NCI-H748 (cell line): ENCODE results near the gene UBE2L5.
A peak's percentile ranks its signal among the peaks of the same experiment; 100 is the strongest.

Experiments
- DNase-seq: peaks from one replicate; lab custom pipeline; 2025; ENCODE audit not compliant: unreplicated experiment; lab: John Stamatoyannopoulos, UW

The UBE2L5 gene

DNA sequence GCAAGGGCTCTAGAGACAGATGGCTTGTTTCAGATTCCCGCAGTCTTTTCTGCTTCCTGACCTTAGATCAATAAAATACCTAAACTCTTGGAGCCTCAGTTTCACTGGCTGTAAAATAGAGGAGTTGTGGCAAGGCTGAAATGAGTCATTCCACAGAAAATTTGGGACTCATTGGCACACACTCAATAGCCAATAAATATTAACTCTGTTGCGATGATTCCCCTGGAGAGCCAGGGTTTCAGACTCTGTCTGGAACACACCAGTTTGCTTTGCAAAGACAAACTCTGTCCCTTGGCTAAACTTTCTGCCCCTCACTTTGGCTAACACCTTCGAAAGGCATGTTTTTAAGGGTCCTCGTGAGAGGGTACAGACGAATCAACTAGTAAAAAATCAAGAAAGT lies 18.1 kb upstream of the UBE2L5 start:
- no peak for DNase-seq

DNA sequence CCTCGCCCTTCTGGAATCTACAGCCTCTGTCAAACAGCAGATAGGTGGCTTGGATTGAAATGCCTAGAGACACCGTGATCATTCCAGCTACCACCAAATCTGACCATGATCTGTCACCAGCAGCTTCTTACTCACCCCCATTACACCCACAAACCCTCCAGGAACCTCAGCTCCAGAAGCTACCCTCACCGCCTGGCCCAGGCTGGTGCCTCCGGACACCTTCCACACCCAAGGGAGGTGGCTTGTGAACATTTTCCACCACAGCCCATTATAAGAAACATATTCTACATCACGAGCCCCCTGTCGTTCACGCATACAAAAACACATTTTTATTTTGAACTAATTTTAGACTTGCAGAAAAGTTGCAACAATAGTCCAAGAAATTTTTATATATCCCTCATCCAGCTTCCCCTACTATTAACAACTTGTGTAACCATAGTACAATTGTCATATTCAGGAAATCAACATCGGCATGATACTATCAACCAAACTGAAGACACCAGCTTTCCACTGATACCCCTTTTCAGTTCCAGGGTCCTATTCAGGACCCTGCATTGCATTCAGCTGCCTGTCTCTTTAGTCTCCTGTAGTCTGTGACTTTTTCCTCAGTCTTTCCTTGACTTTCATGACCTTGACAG lies 15.4 kb upstream of the UBE2L5 start:
- no peak for DNase-seq

DNA sequence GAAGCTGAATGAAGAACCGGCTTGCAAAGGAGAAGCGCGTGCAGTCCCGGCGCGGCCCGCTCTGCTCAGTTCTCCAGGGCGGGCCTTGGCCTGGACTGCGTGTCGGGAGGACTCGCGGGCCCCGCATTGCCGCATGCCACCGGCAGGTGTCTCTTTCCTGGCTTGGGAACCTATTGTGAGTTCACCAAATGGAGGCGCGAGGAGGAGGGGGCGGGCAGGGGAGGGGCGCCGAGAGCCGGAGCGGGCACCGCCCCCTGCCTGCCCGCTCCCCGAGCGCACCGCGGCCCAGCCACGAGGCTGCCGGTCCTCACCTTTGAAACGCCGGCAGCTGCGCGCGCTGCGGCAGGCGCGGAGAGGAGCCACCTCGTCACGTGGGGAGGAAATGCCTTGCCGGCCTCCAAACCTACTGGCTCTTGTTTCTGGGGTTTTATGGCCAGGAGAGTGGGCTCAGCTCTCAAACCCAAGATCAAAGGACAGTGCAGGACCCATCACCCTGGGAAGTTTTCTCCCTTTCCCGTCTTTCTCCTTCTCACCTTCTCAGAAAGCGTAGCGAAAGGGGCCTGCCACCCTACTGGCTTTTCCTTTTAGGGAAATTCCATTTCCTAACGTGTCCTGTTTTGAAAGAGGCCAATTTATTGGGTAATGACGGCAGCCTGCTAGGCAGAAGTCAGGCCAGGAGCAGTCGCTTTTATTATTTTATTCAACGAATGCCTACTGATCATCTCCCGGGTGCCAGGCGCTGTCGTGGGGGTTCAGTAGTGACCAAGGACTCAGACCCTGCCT lies 13.8 kb upstream of the UBE2L5 start:
- DNase-seq = peak; percentile 98

DNA sequence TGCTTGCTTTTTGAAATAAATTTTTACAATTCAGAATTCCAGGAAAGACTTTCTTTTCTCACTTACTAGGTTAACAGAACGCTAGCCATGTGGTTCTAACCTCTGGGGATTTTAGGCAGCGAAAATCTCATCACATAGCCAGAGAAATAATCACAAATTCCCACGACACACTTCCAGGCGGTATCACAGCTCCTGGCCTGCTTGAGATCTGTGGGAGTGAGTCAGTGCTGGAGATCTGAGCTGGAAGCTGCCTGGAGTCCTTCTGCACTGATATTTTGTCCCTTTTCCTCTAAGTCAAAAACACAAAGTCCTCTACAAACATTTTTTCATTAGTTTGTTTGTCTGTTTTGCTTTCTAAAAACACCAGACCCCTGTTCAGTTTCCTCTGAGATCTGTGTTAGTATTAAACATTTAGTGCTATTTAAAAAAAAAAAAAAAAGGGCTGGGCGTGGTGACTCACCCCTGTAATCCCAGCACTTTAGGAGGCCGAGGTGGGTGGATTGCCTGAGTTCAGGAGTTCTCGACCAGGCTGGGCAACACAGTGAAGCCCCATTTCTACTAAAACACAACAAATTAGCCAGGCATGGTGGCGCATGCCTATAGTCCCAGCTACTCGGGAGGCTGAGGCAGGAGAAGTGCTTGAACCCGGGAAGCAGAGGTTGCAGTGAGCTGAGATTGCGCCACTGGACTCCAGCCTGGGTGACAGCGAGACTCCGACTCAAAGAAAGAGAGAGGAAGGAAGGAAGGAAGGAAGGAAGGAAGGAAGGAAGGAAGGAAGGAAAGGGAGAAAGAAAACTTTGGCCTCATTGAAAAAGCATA lies 12.2 kb upstream of the UBE2L5 start:
- DNase-seq = no peak

DNA sequence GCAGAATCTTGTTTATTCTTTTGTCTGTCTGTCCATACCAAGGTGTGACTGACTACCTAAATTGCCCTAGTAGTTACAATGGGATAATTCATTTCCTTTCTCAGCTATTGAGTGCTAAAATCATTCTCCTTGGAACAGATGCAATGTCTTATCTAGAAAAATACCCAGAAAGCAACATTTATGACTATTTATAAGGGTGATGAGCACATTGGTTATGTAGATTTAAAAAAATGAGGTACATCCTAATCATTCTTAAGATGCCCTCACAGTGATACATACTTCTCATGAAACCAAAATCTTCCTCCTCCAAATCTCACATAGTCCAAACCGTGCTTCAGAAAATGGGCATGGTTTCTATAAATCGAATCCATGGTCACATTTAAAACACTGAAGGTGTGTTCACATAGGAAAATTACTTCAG lies 11.6 kb upstream of the UBE2L5 start:
- DNase-seq = no peak

DNA sequence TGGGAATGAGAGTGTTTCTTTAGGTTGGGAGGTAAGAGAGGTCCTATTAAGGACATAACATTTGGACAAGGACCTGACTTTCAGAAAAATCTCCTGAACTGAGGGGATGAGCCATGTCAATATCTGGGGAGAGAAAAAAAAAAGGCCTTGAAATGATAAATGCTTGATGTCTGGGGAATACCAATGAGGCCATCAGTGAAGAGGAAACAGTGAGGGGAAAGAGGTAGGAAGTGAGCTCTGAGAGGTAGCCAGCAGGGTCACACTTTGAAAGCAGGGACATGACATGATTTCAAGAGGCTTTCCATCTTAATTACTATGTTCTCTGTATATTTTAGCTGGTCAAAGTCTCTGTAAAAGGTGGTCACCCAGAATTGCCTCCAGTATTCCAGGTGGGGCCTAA lies 9.9 kb upstream of the UBE2L5 start:
- no peak for DNase-seq

DNA sequence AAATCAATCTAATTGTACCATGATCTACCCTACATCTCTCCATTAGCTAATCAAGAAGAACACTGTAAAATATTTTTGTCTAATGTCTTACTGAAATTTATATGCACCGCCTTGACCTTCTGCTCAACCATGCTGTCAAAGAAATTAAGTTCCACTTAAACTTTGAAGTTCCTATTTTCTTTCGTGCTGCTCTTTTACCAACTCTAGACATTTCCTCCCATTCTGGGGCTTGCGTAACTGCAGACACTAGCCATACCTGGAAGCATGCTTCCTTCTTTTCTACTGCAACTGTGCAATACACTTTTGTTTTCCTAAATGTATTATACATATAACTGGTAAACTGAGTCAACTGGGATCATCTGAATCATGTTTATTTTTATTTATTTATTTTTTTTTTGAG lies 8.5 kb upstream of the UBE2L5 start:
- DNase-seq = no peak

DNA sequence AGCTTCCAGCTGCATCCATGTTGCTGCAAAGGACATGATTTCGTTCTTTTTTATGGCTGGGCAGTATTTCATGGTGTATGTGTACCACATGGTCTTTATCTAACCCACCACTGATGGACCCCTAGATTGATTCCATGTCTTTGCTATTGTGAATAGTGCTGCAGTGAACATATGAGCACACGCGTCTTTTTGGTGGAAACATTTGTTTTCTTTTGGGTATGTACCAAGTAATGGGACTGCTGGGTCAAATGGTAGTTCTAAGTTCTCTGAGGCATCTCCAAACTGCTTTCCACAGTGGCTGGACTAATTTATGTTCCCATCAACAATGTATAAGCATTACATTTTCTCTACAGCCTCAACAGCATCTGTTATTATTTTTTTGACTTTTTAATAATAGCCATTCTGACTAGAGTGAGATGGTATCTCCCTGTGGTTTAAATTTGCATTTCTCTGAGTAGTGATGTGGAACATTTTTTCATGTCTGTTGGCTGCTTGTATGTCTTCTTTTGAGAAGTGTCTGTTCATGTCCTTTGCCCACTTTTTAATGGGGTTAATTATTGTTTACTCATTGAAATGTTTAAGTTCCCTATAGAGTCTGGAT lies 6.8 kb upstream of the UBE2L5 start:
- no peak for DNase-seq

DNA sequence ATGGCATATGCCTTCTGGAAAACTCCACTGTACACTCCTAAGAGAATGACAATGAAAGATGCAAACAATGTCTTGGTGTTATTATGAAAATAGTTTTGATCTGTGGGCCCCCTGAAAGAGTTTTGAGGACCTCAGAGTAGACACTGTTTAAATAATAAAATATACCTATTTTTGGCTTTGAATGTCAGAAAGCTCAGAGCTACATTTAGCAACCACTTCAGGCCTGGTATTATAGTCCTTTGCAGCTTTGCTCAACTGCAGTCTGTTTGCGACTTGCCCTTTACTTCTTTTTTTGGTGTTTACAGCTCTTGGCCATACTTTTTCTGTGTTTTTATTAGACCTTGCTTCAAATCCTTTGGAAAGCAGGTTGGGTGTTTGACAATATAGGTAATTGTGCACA lies 5.8 kb upstream of the UBE2L5 start:
- no peak for DNase-seq

DNA sequence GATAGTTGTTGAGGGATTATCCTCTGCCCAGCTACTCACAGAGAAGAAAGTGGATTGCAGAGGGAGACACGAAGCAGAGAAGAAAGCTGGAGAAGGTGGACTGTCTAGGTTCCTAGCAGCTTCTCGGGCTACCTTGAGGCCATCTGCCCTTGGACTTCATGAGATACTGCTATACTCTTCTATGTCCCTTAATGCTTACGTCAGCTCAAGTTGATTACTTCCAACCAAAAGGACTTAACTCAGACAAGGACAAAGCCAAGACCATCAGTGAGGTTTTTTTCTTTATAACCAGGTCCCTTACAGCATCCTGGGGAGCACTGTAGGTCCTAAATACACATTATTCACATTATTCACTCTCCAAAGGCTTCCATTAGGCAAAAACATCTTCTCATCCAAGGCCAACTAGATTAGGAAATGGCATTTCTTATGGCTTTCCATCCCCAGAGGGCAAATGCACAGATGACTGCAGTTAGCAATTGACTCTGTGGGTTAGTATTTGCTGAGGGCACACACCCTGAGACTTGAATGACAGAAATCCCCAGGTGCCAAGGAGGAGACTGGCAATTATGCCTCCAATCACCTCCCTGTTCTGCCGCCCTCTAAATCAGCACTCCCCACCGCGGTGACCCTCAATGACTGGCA lies 4.1 kb upstream of the UBE2L5 start:
- peak; percentile 51 for DNase-seq

DNA sequence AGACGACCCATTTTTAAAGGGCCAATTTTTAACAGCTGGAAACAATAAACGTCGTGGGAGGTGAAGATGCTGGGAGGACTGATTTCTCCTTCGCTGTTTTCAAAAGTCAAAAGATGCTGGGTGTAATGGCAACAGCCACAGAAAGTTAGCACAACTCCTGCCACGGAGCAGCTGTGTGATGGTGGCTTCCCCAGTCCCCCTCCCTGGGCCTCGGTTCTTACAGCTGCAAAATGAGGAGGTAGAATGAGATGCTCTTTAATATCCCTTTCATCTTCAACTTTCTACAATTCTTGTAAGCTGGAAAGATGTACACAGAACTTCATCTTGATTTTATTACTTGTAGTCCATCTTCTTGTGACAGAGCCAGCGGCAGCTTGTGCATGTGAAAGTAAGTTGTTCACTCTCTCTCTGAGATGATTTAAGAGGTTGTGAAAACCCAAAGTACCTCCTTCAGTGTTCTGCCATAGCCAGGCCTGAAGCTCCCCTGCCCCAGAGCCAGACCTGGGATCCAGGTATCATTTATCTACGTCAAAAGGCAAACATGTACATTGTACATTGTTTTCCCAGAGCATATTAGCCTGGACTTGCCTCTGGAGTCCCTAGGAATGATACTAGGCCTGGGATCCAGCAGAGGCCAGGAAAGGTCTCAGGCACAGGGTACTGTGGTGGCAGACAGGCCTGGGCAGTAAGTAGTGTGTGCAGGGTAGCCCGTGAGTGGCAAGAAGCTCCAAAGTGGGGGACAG lies 3.4 kb upstream of the UBE2L5 start:
- no peak for DNase-seq

DNA sequence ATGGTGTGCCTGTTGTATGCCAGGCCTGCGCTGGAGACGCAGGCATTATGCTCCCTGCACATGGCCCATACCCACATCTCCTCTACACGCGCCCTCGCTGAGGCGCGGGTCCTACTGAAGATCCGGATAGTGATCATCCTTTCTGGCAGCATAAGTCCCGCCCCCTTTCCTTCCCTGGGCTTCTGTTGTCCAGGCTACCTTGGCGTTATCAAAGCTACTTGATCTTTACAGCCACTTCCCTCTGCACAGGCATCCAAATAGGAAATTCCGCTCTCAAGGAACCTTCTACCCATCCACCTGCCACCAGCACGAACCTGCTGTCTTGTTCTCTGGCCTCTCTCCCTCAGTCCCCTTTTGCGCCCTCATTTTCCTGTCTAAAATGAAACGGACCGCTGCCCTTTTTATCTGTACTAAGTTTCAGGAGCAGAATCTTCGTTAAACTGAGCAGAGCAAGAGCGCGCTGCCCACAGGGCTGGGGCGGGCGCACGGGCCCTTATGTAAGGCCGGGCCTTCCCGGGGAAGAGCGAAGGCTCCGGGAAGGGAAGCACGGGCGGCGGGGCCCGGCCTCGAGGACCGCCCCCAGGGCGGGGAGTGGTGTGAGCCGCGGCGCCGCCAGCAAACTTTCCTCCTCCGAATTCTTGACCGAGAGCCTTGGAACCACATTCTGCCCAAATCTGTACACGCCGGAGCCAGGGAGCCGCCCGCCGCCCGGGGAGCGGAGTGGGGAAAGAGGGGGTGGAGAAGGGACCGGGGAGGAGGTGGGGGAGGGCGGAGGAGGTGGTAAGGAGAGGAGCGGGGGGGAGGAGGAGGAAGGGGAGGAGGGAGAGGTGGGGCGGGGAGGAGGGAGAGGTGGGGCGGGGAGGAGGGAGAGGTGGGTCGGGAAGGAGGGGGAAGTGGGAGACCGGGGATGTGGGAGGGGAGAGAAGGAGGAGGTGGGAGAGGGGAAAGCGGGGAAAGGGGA lies 920 bp upstream of the UBE2L5 start:
- peak; percentile 90 for DNase-seq

DNA sequence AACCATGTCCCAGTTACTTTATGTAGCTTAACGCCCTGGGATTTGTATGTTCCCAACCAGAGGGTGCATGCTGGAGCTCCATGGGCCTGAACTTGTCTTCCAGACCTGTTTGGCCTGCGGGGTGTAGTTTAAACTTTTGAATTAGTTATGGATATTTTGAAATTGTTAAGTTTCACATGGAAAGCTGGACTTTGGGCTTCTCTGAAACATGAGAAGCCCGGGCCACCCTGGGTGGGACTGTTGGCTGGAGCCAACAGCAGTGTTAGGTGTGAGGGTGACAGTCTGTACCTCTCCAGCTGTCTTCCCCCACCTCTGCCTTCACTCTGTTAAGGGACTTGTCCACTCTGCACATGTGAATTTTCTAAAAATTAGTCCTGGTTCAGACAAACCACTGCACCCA lies 1.6 kb downstream of the UBE2L5 start:
- DNase-seq = no peak

DNA sequence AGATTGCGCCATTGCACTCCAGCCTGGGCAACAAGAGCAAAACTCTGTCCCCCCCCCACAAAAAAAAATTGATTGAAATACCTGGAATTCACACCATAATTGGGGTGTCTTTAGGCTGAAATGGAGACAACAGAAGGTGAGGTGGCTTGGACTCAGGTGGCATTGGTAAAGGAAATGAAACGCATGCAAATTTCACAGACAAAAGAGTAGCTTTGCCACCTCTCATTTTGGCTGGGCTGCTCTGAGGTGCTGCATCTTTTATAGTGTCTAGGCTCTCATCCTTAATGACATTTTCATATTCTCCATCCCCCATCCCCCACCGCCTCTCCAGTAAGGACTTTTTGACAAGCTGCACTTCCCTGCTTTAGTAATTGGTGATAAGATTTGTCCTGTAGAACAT lies 6.9 kb downstream of the UBE2L5 start:
- no peak for DNase-seq

DNA sequence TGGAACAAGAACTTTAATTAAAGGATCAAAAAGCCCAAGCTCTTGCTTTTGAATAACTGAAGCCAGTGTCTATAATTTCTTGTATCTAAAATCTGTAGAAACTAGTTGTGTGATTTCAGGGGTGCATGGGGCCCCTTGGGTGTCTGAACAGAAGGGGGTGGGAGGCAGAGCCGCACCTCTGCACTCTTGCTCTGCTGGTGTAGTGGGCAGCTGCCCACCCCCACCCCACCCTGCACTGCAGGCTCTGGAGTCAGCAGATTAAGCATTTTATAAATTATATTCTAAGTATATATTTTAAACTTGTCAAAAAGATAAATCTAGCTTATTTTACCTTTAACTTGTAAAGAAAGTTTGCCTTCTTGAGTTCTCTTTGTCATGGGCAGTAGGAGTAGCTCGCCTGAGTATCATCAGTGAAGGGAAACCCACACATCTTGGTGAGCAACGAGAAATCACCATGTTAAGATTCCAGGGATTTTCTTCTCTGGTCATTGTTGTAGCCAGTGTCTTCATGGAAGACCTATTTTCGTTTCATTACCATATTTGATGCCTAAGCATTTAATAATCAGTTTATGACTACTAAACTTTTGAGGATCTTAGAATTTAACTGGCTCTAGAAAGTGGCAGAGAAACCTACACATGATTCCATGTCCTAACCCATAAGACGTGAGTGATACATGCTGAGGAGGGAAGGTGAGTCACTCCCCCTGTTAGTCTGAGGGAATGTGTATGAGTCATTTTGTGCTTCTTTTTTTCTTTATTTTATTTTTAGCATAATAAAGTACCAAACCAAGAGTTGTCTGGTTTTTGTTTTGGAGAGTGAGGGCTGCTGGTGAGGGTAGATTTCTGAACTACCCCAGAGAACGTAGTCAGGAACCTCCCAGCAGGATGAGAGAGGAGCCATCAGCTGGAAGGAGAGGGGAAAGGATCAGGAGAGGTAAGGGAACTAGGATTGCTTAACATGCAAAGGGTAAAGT lies 7.7 kb downstream of the UBE2L5 start:
- DNase-seq = no peak

DNA sequence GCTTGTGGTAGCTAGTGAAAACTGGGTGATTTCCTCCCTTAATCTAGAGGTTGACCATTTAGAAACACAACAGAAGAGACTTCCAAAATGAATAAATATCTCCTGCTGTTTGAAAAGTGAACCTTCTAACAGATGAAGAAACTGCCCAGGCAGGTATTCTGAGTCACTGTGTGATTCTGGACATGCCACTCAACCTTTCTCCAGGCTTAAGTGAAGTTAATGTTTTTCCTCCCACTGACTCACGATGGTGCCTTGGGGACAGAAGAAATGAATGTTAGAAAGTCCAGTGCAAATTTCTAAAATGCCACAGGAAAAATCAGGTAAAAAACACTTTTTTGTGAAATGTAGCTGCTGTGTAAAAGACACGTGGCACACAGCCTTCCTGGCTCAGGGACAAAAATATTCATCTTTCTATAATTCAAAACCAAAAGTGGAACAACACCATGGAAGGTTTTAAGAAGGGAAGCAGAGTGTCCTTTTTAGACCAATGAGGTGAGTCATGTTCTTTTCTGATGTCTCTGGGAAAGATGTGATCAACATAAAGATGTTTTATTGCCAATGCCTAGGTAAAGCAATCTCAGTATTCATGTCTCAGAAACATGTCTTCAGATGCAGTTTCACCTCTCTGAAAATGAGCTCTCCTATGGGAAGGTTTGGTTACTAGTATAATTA lies 9.1 kb downstream of the UBE2L5 start:
- no peak for DNase-seq

DNA sequence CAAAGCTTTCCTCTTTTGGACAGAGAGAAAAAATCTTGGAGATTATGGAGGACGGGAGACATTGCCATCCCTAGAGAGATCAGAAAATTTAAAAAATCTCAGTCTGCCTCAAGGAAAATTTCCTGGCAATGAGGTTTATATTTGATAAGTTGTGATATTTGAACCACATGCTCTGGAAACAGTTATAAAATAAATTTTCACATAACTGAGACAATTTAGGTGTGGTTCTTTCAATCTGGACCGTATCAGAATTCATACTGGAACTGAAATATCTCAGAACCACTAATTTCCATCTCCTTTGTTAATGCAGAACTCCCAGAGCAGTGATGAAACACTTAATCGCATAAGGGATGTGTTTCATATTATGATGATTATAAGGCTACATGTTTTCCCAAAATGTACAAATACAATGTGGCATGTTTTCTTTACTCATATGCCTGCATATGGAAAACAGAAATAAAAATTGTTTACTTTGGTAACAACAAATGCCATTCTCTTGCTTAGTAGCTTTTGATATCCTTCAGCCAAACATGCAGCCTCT lies 13.7 kb downstream of the UBE2L5 start:
- no peak for DNase-seq
